Stimulated activated CD8-positive, alpha-beta memory T cell treated with anti-CD3 and anti-CD28 coated beads, Interleukin-4, amount 100 ng/mL, for 24 hours (primary cell): ENCODE measurements around the gene KCNQ5.

Source experiments
- DNase-seq: peaks from one replicate; pipeline ENCODE4 v3.0.0-alpha.2; 2020; ENCODE audit warnings: low read depth

Gene KCNQ5

DNA sequence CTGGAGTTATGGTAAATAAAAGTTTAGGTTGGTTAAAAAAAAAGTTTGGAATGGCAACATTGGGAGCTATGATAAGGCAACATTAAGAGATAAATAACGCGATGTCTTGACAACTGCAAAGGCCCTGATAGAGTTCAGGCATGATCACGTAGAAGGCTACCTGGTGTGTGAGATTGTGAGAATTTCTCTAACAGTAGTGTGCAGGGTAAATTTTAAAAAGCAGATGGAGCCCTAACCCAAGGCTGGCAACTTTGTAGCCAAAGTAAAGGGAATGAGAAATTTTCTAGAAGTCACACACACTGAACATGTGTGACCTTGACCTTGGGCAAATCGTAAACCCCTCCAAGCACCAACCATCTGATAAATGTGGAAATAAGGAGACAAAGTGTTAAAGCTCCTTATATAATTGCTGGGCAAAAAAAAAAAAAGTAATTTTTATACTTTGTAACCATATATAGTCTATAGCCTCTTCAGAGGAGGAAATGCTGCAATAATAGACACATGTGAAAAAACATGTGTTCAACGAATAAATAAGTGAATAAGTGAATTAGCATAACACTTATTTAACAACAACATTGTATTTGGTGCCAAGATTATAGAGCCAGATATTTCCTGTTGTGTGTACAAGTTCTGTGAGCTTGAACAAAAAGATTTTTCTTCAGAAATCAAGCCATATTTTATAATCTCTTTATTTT is 18.2 kb downstream of the KCNQ5 start:
- DNase-seq: no peak

DNA sequence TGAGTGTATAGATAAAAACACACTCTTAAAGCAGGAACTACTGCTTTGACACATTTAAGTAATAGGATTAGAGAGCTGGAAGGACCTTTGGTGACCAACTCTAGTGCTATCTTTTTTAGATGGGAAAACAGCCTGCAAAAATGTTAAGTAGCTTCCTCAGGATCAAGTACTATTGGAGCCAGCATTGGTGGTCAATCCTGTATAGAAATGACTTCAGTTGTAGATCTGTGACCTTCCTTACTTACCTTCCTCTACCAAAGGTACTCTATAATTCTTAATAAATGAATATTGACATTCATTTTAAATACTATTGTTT is 18.7 kb downstream of the KCNQ5 start:
- no peak for DNase-seq

DNA sequence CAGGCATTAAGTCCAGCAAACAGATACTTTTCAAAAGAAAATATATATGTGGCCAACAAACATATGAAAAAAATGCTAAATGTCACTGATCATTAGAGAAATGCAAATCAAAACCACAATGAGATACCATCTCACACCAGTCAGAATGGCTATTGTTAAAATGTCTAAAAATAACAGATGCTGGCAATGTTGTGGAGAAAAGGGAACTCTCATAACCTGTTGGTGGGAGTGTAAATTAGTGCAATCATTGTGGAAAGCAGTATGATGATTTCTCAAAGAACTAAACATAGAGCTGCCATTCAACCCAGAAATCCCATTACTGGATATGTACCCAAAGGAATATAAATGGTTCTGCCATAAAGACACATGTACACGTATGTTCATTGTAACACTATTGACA is 20.6 kb downstream of the KCNQ5 start:
- DNase-seq: no peak

DNA sequence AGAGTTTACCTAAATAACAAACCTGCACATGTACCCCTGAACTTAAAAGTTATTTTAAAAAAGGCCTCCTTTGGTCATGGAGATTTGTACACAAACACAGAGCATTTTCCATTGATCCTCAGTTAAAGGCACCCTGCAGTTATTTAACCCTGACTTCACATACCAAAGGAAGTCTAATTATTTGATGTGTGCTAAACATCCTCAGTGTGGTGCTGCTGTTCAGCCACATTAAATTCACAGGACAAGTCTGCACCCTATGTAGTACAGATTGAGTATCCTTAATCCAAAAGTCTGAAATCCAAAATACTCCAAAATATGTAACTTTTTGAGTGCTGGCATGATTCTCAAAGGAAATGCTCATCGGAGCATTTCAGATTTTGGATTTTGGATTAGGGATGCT is 21.4 kb downstream of the KCNQ5 start:
- DNase-seq: no peak

DNA sequence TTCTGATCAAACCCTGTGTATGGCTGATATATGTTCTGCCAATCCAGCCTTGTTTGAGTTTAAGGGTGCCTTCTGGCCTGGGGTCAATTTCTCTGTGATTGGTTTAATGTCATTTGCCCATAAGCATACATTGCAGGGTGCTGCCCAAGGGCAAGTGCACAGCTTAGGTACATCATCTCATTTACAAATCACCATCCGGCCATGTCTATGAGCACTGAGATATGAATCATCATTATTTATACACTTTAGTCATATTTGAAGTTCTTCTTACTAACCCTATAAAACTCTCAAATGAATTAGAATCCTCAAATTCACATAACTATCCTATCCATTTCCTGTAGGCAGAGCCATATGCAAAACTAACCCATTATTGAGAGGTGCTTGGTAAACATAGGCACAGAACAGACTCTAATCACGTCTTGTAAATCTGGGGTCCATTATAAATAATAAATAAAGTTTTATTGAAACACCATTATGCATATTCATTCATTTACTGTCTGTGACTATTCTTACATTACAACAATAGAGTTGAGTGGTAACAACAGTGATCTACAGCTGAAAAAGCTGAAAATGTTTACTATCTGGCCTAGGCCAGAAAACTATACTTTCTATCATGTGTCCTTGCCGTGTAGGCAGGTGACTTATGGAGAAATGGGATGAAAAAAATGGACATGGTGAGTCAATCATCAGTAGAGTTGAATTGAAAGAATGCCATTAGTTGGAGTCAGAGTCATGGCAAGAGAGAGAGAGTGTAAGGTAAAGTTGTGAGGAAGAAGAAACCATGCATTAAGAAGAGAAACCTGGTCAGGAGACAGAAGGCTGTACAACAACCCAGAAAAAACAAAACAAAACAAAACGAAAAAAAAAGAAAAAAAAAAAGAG is 25.0 kb downstream of the KCNQ5 start:
- DNase-seq: no peak

DNA sequence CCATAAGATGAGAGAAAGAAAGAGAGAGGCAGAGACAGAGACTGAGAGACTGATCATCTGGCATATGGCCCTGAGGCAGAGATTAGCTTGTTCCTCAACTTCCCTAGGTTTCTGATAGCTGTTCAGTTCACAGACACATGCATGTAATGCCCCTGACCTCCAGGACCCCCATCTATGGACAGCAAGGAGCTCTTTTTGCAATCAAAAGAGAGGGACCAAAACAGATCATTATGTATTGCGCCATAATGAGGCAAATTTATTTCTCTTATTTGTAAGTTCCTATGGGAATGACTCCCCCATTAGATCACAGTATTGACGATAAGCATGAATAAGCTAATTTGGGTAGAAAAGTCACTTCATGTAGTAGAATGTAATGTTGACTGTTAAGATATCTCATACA is 25.6 kb downstream of the KCNQ5 start:
- no peak for DNase-seq

DNA sequence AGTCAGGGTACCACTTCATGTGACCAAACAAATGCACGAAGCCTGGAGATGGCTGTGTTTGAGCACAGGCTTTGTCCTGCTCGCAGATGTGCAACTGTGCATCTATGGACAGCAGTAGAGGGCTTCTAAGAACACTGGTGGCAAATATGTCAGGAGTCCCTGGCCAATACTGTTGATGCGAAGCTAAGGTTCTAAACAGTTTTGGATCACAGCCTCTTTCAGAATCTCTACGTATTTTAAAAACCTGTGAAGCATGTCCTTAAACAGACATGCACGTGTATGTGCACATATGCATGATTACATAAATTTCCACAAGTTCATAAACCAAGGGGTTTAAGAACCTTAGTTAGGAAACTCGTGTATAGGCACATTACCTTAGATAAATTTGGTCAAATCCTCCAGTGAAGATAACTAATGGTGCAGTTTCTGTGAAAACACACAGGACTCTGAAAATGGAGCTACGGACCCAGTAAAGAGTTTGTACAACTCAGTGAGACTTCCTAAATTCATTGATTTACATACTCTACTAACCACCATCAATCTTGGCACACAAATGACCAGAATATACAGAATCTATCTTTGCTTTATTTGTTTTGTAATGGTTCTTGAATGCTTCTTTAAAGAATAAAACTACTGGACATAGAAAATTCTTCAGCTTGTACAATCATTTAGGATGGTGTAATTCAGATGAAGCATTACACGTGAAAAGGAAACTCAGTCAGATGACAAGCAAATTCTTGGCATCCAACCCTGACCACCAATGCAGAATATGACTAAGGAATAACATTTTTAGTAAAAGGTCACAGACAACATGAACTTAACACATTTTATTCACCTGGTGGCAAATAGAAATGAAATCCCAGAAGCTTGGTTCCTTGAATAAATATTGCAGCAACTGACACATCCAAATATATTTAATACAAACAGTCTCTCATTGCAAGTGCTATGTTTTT is 27.4 kb downstream of the KCNQ5 start:
- DNase-seq: no peak

DNA sequence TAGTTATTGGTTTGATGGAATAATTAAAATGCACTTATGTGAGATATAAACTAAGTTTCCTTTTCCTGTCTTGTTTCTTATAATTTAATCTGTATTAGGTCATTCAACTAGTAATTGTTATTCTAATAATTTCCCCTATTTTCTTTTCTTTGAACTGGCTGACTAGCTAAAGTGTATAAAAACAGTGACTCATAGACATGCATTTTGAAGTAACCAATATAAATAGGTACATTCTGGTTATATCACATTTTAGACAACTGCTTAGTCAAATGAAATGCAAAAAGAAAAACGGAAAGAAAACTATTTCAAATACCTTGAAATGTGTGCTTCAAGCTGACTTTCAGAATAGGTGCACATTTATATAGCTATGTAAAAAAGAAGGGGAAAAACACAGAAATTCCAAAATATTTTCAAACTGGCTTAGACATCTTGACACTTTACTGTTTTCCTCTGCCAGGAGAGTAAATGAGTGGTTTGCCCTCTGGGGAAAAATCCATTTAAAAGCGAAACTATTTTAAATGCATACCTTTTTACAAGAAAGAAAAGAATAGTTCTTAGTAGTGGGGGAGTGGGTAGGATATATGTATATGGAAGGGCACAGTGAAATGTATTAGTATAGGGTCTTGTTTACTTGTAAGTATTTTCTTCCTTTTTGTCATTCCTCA is 28.3 kb downstream of the KCNQ5 start:
- DNase-seq: no peak

DNA sequence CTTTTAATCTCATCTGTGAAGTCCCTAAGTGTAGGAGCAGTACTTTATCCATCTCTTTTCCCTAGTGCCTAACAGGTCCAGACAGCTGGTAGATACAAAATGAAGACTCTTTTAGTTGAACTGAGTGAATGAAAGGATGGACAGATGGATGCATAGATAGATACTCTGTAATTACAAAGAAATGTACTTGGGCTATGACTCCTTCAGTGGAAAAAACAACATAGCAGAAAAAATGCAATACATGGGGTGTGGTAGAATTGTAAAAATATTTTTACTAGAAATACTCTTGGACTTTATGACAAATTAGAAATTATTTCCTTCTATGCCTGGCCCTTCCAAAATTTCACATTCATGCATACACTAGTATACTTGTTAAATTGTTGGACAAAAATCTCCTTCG is 29.3 kb downstream of the KCNQ5 start:
- DNase-seq: no peak

DNA sequence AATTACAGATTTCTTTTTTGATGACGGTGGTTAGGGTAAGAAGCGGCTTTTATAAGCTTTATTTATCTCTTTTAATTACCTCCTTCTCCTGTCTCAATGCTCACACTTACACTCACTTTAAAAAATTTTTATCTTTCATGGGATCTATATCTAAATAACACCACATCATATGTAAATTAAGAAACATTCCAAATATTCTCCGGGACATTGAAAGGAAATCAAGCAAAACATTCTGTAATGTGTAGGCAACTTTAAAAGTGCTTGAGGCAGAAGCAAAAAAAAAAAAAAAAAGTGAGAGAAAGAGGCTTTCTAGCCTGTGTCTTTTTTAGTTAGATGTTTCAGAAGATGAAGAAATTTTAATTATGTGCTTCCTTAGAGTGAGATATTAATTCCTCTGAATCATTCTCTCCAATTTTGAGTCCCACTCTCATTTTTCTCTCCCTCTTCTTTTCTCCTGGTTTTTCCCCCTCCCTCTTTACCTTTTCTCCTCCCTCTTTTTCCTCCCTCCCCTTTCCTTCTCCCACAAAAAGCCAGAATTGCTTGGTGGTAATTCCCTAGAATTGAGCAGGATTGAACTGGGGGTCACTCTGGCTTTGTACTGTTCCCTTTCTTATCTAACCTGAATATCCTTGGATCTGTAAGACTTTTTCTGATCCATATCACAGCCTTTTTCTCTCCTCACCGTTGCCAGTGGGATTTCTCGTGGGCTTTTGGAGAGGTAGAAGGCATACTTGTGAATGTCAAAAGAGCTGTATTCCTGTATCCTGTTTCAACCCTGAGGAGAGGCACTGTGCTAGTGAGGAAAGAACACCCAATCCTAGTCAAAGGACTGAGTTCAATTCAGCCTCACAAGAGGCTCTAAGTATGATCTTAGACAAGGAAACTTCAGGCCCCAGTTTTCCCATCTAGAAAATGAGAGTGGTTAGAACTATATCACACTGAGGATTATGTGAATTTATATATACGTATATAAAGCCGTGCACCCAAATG is 30.4 kb downstream of the KCNQ5 start:
- no peak for DNase-seq

DNA sequence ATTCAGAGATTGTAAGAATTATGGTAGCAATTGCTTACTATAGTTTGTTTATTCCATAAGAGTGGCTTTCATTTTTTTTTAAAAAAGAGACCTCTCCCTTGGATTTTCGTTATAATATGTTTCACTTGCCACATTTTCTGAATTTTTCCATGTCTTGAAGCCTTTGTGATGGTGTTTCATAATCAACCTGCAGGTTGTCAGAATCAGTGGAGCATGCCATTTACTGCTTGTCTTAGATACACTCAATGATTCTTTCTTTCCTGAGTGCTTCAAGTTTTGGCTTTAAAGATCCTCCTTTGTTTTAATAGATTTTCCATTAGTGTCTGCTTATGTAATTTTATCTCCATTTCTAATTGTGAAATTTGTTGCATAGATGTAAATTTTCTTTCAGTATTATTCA is 31.2 kb downstream of the KCNQ5 start:
- no peak for DNase-seq

DNA sequence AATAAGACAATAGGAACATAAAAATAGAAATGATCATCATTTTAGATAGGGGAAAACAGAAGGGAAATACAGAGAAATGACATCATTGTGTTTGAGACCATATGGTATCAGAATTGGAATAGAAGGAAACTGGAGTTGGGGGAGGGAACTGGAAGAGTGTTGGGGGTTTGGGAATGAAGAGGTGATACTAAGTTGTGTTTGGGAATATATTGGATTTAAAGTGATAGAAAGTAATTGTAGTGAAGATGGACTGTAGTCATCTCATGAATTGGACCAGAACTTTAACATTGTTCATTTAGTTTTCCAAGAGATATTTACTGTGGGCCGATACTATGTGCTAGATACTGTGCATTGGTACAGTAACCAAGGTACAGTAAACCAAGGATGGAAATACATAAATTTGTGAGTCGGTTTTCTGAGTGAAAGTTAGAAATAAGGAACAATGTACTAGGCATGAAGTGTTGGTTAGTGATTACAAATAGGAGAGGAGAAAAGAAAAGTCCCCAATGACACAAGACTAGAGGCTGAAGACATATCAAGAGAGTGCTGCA is 32.3 kb downstream of the KCNQ5 start:
- DNase-seq: no peak

DNA sequence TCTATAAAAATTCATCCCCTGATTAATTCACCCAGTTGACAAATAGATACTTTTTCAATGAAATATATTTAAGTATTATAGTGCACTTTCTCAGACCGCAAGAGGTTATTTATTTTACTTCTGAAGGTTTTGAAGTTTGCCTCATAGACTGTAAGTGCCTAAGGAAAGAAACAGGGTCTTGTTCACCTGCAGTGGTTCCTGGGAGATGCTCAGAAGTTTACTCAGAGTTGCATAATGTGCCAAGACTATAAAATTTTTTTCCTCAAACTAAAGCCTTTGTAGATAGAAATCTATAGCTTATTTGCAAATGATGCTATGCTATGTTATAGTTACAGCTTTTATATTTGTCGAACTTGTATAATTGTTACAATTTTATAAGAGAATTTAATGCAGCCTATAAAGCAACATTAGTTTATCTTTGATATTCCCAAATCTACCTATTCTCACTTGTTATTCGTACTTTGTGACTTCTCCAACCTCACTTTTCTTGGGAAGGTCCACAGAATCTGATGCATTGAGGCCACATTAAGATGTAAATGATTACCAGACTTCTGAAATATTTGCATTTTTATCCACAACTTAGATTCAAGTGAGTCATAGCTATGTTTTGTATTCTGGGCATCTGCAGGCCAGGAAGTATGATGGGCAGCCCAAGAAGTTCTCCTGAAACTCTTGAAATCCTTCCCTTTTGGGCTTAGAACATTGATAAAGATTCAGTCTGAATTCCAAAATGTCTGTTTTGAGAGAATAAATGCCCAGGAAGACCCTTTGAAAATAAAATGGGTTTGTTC is 35.7 kb downstream of the KCNQ5 start:
- no peak for DNase-seq

DNA sequence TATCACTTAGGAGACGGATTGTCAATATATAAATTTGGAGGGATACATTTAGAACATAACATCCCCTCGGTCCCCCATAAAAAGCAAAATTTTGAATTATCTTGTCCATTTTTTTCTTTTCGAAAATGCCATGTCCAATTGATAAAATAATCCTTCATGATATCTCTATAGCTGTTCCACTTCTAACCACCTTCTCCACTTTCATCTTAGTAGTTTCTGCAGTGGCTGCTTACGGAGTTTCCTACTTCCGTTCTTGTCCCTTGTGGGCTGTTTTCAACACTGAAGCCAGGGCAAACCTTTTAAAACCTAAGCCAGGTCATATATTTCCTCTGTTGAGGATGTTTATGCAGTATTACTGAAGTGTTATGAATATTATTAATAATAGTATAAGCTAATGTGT is 37.9 kb downstream of the KCNQ5 start:
- no peak for DNase-seq

DNA sequence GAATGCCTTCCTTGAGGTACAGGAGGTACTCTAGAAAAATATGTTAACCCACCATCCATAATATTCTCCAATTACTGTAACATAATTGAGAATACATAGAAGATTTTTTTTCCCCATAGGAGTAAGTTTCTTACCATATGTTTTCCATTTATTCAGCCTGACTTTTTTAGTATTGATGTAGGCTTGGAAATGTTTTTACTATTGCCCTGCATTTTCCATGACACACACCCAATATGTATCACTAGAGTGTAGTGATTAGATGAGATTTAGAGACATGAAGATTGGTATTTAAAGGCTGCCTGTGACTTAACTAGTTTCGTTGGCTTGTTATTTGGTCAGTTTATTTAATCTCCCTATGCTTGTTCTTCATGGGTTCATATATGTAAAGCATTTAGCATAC is 39.5 kb downstream of the KCNQ5 start:
- DNase-seq: no peak

DNA sequence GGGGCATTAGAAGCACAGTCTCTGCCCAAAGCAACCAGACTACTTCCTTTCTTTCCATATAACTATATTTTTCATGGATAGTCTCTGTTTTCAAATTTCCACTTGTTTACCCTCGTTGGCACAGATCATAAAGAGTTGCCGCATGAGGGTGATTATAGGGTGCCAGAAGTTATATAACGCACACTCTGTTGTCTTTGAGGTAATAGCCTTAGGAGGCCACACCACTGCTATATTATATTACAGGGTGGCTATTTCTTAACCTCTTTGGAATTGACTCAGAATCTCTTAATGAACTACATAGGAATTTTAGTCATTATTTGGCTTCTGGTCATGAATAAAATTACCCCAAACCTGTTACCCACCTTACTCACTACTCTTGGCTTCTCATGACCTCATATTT is 43.7 kb downstream of the KCNQ5 start:
- DNase-seq: no peak

DNA sequence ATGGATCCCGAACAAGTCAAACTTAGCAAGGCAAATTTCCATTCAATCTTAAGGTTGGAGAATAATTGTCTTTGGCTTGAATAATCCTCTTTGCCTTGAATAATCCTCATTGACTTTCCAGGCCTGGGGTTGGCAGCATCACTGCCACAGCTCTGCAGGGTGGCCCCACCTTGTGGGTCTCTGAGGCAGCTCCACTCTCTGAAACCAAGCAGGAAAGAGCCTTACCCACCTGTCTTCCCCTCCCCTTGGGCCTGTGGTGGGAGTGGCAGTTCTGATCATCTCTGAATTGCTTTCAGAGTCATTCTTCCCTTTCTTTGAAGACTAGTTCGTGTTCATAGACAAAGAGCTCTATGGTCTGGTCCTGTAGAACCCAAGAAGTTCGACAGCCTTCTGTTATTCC is 47.5 kb downstream of the KCNQ5 start:
- no peak for DNase-seq

DNA sequence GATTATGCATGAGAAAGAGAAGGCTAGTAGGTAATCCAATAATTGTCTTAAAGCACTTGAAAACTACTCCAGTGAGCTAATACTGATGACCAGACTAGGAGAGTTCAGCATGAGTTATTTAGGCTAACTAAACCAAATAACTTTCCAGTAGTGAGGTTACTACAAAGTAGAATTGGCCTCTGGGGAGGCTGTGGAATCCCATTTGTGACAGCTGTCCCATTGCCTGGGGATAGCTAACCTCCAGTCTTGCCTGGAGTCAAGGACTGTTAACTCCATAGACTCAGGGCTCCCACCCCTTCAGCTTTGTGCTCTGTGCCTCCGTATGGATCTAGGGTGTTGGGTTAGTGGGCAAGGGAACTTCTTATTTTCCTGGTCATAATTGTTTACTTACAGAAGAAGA is 51.0 kb downstream of the KCNQ5 start:
- no peak for DNase-seq

DNA sequence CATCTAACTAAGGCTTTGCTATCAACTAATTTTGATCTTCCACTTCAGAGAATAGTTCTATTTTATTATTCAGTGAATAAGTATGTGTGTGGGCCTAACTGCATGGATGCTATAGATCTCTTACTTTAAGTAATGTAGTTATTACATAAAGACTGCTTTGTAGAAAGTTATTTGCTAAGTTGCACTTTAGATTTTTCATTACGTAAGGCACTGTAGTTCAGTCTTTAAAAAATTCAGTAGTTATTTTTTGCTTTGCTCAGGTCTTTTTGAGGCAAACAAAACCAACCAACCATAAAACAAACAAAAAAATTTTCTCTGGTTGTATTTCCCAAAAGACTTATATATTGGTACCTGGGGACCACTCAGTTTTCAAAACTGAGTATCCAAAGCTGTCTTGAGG is 53.0 kb downstream of the KCNQ5 start:
- DNase-seq: no peak

DNA sequence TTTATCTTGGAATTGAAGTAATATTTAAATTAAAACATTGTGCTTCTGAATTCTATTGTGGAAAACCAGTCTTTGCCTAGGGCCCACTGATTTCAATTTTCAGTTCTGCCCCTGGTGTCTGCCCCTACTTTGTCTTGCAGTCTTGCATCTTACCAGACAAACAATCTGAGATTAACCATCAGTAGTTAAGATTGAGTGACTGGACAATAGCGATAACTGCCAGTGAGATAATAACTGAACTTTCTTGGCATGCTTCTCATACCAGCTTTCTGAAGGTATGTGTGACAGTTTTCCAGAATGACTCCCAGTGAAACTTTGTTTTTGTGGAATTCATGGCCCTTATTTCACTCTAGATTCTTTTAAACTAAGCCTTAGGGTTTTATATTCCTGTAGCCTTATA is 53.5 kb downstream of the KCNQ5 start:
- no peak for DNase-seq
